Adrenal gland (tissue), 5 donors: ENCODE measurements around the gene HSBP1L1.
"Not testable (repeated sequence)": the region's sequence is repeated elsewhere in the genome, so short reads cannot be mapped to it uniquely, and the experiment has no call there.

ENCODE experiments used
- POLR2A ChIP-seq, 2 donors: fragments of 450-650 bp; IDR thresholded peaks; one replicate each; pipeline ENCODE4 v1.6.1; 2017; ENCODE audit warnings: antibody characterized with exemption in 2 of 2, mild to moderate bottlenecking in 2 of 2, moderate library complexity in 1 of 2
- TF ChIP-seq, protein P1 (sequence below), 6 experiments: fragments of 450-650 bp in 4 of 6; fragments of 200-600 bp in 2 of 6; sonication (generic) in 1 of 6; IDR thresholded peaks; 1 replicate in 5 of 6; 2 replicates in 1 of 6; pipeline versions ENCODE4 v1.5.1 to v1.8.0; 2016 to 2021; ENCODE audit warnings: antibody characterized with exemption in 6 of 6, mild to moderate bottlenecking in 2 of 6, moderate library complexity in 1 of 6
- donor health status: DM: no; HTN: no; CAD: no.

DNA sequence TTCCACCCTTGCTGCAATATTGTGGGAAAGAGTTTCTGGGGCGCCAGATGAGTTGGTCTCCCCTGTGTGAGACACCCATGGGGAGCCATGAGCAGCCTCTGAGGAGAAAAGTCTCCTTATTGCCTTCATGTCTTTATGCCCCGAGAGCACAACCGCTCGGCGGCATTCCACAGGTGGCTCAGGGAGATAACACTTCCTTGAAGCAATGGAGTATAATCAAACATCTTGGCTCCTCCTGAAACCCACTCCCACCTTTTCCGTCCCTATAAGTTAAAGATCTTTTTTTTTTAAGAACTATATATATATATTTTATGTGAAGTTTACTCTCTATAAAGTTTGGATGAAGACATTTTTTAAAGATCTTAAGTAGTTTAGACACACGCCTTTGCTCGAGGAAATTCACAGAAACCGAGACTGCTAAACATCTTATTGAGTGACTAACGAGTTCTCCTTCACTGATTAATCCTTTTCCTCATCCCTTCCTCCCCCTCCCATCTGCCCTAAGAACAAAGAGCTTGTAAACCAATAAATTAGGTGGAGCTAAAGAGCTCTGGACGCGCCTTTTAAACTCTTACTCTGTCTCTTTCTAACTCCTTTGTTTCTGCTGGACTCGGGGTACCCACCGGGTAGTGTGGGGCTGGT is 47.2 kb downstream of the HSBP1L1 start:
- TF ChIP-seq POLR2A (IDR thresholded peaks at IDR 0.05): not testable (repeated sequence)
- TF ChIP-seq, protein P1, sequence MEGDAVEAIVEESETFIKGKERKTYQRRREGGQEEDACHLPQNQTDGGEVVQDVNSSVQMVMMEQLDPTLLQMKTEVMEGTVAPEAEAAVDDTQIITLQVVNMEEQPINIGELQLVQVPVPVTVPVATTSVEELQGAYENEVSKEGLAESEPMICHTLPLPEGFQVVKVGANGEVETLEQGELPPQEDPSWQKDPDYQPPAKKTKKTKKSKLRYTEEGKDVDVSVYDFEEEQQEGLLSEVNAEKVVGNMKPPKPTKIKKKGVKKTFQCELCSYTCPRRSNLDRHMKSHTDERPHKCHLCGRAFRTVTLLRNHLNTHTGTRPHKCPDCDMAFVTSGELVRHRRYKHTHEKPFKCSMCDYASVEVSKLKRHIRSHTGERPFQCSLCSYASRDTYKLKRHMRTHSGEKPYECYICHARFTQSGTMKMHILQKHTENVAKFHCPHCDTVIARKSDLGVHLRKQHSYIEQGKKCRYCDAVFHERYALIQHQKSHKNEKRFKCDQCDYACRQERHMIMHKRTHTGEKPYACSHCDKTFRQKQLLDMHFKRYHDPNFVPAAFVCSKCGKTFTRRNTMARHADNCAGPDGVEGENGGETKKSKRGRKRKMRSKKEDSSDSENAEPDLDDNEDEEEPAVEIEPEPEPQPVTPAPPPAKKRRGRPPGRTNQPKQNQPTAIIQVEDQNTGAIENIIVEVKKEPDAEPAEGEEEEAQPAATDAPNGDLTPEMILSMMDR (IDR thresholded peaks at IDR 0.05): not testable (repeated sequence)
